Motor neuron (in vitro differentiated cells): ENCODE measurements around the gene FUNDC1. TPM values are rescaled to one million over a fixed set of nuclear protein-coding genes. Genes with fewer than 3 reads are reported as not detected.
"Not testable (repeated sequence)": the region's sequence is repeated elsewhere in the genome, so short reads cannot be mapped to it uniquely, and the experiment has no call there.

Experiments used
- ATAC-seq, 8 experiments: fragments of 200-7000 bp; cut with Tn5 transposase; replicated peaks in 6 of 8; 2 replicates each; pipeline ENCODE4 v1.8.0; 2021; ENCODE audit warnings: mild to moderate bottlenecking in 8 of 8, moderate library complexity in 8 of 8
- H3K27ac ChIP-seq, 2 donors: fragments of 250-450 bp; sonication (Bioruptor Pico); 2 replicates each; pipeline ENCODE4 v1.9.0; 2021; ENCODE audit warnings: antibody characterized with exemption in 2 of 2, mild to moderate bottlenecking in 2 of 2, moderate library complexity in 1 of 2
- H3K4me1 ChIP-seq, 2 donors: fragments of 250-450 bp; sonication (Bioruptor Pico); replicated peaks in 1 of 2; 2 replicates each; pipeline ENCODE4 v1.6.1; 2021; ENCODE audit warnings: antibody characterized with exemption in 2 of 2, mild to moderate bottlenecking in 2 of 2, moderate library complexity in 1 of 2
- H3K4me3 ChIP-seq, 5 donors: fragments of 250-450 bp; sonication (Bioruptor Pico); 2 replicates each; pipeline ENCODE4 v1.9.0; 2021; ENCODE audit warnings: antibody characterized with exemption in 5 of 5, mild to moderate bottlenecking in 5 of 5, moderate library complexity in 4 of 5
- WGBS, 10 experiments: fragments of 450-650 bp; shearing (Covaris generic); methylation state at CpG; one replicate each; pipeline ENCODE4 v1.0.0; 2022; 5-methylcytosine and 5-hydroxymethylcytosine counted together
- in situ Hi-C, 9 experiments: fragments of 400-800 bp; cut with MboI; loops; one replicate each; pipeline ENCODE4 v1.15.0; 2021; ENCODE audit warnings: low sequenced_read_pairs in 9 of 9, low pct_unique_long_range_greater_than_20kb in 2 of 9; ENCODE audit not compliant: unreplicated experiment in 9 of 9
- total RNA-seq, 8 experiments: library from RNA; unstranded; fragments of 300-600 nt; gene quantifications; 2 replicates each; pipeline versions ENCODE4 v1.2.3 to v1.2.4, GENCODE V29; 2022

FUNDC1 gene, protein sequence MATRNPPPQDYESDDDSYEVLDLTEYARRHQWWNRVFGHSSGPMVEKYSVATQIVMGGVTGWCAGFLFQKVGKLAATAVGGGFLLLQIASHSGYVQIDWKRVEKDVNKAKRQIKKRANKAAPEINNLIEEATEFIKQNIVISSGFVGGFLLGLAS
- 10 to 100 TPM; 11.2 to 34.3 (median 17.2) TPM for total RNA-seq

DNA sequence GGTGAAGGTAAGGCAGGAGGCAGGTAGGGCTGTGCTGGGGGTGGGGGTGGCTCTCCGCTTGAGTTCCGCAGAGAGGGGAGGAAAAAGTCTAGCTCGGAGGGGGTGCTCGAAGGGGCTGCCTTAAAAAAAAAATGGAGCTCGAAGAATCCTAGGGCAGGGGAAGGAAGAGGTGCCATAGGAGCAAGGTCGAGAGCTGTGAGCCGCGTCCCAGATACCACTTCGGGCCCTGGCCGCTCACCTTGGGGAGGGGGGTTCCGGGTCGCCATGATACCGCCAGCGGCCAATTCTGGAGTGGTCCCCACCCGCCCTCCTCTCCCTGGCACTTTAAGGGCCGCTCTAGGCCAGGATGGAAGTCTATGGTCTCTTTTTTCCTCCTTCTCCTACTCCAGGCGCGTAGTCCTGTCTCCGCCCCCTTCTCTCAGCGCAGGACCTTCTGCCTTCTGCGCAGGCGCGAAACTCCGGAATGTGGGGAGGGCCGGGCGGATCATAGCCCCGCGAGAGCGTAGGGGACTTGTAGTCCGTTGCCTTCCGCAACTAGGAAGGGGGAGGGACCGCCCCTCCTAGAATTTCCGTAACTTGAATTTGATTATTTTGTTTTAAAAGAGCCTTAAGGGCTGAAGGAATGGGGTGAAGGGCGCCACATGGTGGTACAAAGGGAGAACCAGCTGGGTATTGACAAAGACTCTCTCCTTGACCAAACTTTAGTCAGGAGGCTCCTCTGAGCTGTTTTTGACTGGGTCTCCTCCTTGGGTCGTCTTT, at the start of gene FUNDC1:
FUNDC1 (minus strand) TSS at position 293 of the 759 bp plus-strand sequence; CDS start at position 266, 27 bp downstream.
- Histone ChIP-seq H3K27ac (peak within 1 kb of the TSS; percentile 70 to 75), H3K4me1 (peaks cover 5 to 11% of the 10 kb centered on the region in 2 donors), H3K4me3 (peak within 1 kb of the TSS; percentile 63 to 71 (median 64))
- 0 to 13% (median 0%) methylated on average over 1 to 3 of the region's 35 CpGs; no CpG with 5 or more reads in 7 of the 10 experiments for WGBS, 10 experiments
- ATAC-seq, result peak; percentile 95 to 99 (median 97)
- in situ Hi-C loops, result no loop called here

GRCh38 chrX:44585866-44586265, 43.2 kb upstream of the FUNDC1 start:
- H3K27ac ChIP-seq, result no peak overlapping the region
- in situ Hi-C loops, result no loop called here
- no peak for ATAC-seq
- 0 to 23% methylated on average over 1 to 2 of the region's 3 CpGs; no CpG with 5 or more reads in 8 of the 10 experiments for WGBS, 10 experiments
- no peak overlapping the region for H3K4me3 ChIP-seq
- no peaks in the 10 kb centered on the region for H3K4me1 ChIP-seq

DNA sequence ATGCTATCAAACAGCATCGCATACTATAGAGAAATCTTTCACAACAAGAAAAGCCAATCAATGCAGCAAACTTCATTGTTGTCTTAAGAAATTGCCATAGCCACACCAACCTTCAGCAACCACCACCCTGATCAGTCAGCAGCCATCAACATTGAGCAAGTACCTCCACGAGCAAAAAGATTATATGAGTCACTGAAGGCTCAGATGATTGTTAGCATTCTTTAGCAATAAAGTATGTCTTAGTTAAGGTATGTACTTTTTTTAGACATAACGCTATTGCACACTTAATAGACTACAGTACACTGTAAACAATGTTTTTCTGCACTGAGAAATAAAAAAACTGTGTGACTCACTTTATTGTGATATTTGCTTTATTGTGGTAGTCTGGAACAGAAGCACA, 37.8 kb upstream of the FUNDC1 start:
- in situ Hi-C loops, result no loop called here
- peak in 2 of 8 experiments; percentile 34 to 69 for ATAC-seq
- no peak overlapping the region for H3K4me3 ChIP-seq
- 64 to 100% methylated on average over 1 to 3 of the region's 3 CpGs; no CpG with 5 or more reads in 8 of the 10 experiments for WGBS, 10 experiments
- no peak overlapping the region for H3K27ac ChIP-seq
- no peaks in the 10 kb centered on the region for H3K4me1 ChIP-seq

- Histone ChIP-seq H3K4me1 (no peaks in the 10 kb centered on the region), H3K27ac (no peak overlapping the region), H3K4me3 (no peak overlapping the region)
- in situ Hi-C loops, result no loop called here
- no peak for ATAC-seq
- WGBS, 10 experiments, result 17 to 88% (median 66%) methylated on average over 1 to 3 of the region's 4 CpGs; no CpG with 5 or more reads in 4 of the 10 experiments
Measured at GRCh38 chrX:44572340-44572938, 29.8 kb upstream of the FUNDC1 start.

DNA sequence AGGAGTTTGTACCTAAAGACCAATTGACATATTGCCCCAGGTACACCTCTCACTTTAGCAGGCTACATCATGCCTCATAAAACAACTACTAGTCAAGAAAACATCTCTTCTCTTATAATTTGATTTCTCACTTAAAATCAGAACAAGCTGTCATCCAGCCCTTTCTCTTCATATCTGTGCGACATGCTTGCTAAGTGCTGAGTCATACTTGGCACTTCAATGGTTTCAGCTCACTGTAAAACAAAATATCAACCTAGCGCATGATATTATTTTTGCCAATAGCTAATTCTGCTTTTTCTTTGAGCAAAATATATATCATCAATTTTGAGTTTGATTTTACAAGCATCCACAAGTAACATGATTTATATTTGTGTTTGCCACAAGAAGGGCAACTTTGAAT, 27.9 kb upstream of the FUNDC1 start:
- H3K27ac ChIP-seq, result no peak overlapping the region
- no peaks in the 10 kb centered on the region for H3K4me1 ChIP-seq
- H3K4me3 ChIP-seq, result no peak overlapping the region
- WGBS, 10 experiments, result 20 to 100% (median 75%) methylated on average over 1 to 2 of the region's 2 CpGs; no CpG with 5 or more reads in 5 of the 10 experiments
- in situ Hi-C loops, result no loop called here
- peak in 1 of 8 experiments; percentile 62 for ATAC-seq

DNA sequence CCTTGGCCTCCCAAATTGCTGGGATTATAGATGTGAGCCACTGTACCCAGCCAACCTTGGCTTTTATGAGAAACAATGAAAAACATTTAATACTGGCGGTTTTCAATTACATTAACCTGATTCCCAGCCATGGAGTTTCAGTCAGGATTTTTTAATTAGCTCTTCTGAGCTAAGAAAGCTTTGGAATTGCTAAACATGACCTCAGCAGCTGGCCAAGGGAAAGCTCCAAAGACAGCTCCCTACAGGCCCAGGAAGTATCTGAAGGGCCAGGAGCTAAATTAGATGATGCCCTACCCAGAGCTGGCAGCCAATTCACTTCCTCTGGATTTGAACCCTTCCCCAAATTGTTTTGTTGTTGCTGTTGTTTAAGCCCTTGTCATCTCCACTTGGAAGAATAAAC, 26.5 kb upstream of the FUNDC1 start:
- Histone ChIP-seq H3K4me1 (no peaks in the 10 kb centered on the region), H3K27ac (no peak overlapping the region), H3K4me3 (no peak overlapping the region)
- ATAC-seq, result no peak
- in situ Hi-C loops, result no loop called here
- 40 to 100% (median 75%) methylated on average over 1 of the region's 1 CpG; no CpG with 5 or more reads in 7 of the 10 experiments for WGBS, 10 experiments

DNA sequence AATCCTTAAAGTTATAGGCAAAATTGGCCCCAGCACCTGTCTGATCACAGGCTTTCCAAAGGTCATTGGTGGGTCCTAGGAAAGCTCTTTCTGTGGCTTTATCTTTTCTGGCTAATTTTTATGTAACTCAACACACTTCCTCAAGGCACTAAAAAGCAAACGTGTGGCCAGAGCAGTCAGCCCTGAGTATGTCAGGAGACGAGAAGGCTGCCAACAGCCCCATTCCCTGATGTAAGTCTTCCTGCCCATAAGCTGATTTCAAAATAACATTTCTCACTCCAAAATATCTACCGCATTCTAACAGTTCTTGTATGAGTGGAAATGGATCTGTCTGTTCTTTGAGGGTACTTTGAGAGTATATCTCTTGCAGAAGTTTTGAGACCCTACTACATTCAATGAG, 25.5 kb upstream of the FUNDC1 start:
- Histone ChIP-seq H3K27ac (no peak overlapping the region), H3K4me3 (no peak overlapping the region), H3K4me1 (no peaks in the 10 kb centered on the region)
- in situ Hi-C loops, result no loop called here
- WGBS, 10 experiments, result 0 to 90% (median 80%) methylated on average over 1 of the region's 3 CpGs; no CpG with 5 or more reads in 7 of the 10 experiments
- ATAC-seq, result no peak

- ATAC-seq, H3K4me3 ChIP-seq, H3K27ac ChIP-seq, H3K4me1 ChIP-seq, in situ Hi-C loops: not testable (repeated sequence)
- WGBS, 10 experiments, result 43 to 100% (median 80%) methylated on average over 1 to 5 of the region's 6 CpGs; no CpG with 5 or more reads in 3 of the 10 experiments
Measured at GRCh38 chrX:44561896-44562295, 19.2 kb upstream of the FUNDC1 start.

DNA sequence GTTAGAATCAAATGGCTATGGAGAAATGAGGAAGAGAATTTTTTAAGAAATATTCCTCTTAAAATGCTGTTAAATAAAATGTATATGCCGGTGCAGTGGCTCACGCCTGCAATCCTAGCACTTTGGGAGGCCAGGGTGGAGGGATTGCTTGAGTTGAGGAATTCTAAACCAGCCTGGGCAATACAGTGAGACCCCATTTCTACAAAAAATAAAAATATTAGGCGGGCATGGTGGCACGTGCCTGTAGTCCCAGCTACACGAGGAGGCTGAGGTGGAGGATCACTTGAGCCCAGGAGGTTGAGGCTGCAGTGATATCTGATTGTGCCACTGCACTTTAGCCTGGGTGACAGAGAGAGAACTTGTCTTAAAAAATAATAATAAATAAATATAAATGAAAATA, 7.9 kb upstream of the FUNDC1 start:
- no peak for ATAC-seq
- Histone ChIP-seq H3K27ac (no peak overlapping the region), H3K4me3 (no peak overlapping the region), H3K4me1 (no peaks in the 10 kb centered on the region)
- in situ Hi-C loops, result no loop called here
- WGBS, 10 experiments, result 50 to 87% (median 83%) methylated on average over 3 to 5 of the region's 5 CpGs; no CpG with 5 or more reads in 6 of the 10 experiments

DNA sequence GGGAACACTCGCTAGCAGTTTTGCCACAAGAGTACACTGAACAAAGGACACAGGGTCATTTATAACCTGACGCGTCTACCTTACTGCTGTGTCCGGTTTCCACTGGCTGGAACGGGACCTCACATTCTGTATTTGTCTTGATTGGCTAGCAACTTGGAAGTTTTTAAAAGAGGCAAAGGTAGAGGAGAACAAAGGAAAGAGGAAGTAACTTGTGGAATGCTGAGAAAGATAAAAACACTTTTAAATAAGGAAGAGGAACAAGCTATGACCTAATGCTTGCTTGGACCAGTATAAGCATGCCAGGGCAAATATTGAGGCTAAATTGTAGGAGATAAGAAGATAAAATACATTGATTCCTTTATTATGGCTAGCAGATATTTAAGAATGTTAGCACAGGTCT, 2.8 kb upstream of the FUNDC1 start:
- not testable (repeated sequence) for ATAC-seq

GRCh38 chrX:44544036-44544435, 1.4 kb upstream of the FUNDC1 start:
- in situ Hi-C loops, result no loop called here
- Histone ChIP-seq H3K4me1 (peaks cover 5 to 11% of the 10 kb centered on the region in 2 donors), H3K4me3 (no peak overlapping the region), H3K27ac (no peak overlapping the region)
- no peak for ATAC-seq
- 65 to 100% (median 95%) methylated on average over 1 to 2 of the region's 6 CpGs; no CpG with 5 or more reads in 6 of the 10 experiments for WGBS, 10 experiments

More for the DNA sequence above, 2.8 kb upstream of the FUNDC1 start:
- H3K4me1 ChIP-seq, in situ Hi-C loops, H3K4me3 ChIP-seq, H3K27ac ChIP-seq: not testable (repeated sequence)
- WGBS, 10 experiments, result 63 to 96% (median 90%) methylated on average over 2 to 5 of the region's 5 CpGs; no CpG with 5 or more reads in 5 of the 10 experiments

DNA sequence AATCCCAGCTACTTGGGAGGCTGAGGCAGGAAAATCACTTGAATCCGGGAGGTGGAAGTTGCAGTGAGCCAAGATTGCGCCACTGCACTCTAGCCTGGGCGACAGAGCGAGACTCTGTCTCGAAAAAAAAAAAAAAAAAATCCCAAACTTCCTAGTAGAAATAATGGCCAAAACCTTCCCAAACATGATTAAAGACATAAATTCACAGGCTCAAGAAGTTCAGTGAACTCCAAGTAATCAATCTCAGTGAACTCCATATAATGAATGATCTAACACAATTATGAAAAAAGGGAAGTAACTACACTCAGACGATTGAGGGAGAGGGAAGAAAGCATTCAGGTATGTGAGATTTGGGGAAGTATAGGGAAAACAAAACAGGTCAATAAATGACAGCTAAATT, 6.5 kb downstream of the FUNDC1 start:
- in situ Hi-C loops, result no loop called here
- no peak overlapping the region for H3K27ac ChIP-seq
- no peak for ATAC-seq
- no peak overlapping the region for H3K4me3 ChIP-seq
- peaks cover 5 to 11% of the 10 kb centered on the region in 2 donors for H3K4me1 ChIP-seq
- 14 to 100% (median 100%) methylated on average over 1 to 4 of the region's 6 CpGs; no CpG with 5 or more reads in 5 of the 10 experiments for WGBS, 10 experiments

- in situ Hi-C loops, result no loop called here
- no peak for ATAC-seq
- WGBS, 10 experiments, result 40 to 90% (median 43%) methylated on average over 2 of the region's 3 CpGs; no CpG with 5 or more reads in 7 of the 10 experiments
- Histone ChIP-seq H3K4me3 (no peak overlapping the region), H3K4me1 (no peaks in the 10 kb centered on the region), H3K27ac (no peak overlapping the region)
Measured at GRCh38 chrX:44529310-44529709, 13.3 kb downstream of the FUNDC1 start.
